HEK293 (cell line): ENCODE results near the gene DUS3L.

Experiments
- CTCF ChIA-PET: fragments of 350-600 bp; formaldehyde crosslinking; extraction: SDS; loops from one replicate; lab custom pipeline; 2021; ENCODE audit warnings: antibody characterized with exemption; lab: Yijun Ruan, JAX
- POLR2A ChIA-PET: fragments of 300-600 bp; formaldehyde crosslinking; extraction: SDS; loops from one replicate; lab custom pipeline; 2020; ENCODE audit warnings: antibody characterized with exemption, inconsistent platforms; lab: Yijun Ruan, JAX
- H3K27ac ChIP-seq: fragments of 200-500 bp; sonication (Bioruptor generic); 2 replicates; pipeline ENCODE4 v1.5.1; 2014; ENCODE audit warnings: low read depth, low read length, control low read depth, inconsistent platforms; ENCODE audit errors: extremely low read depth
- H3K36me3 ChIP-seq, 2 experiments: fragments of 200-500 bp in 1 of 2; sonication (Bioruptor generic) in 1 of 2; 1 replicate in 1 of 2; 2 replicates in 1 of 2; pipeline ENCODE4 v1.5.1; 2014 to 2017; ENCODE audit warnings: inconsistent platforms in 2 of 2, low read length in 2 of 2; ENCODE audit not compliant: control insufficient read depth in 2 of 2, insufficient read depth in 1 of 2
- H3K4me1 ChIP-seq: fragments of 200-500 bp; sonication (Bioruptor generic); 2 replicates; pipeline ENCODE4 v1.5.1; 2014; ENCODE audit warnings: mild to moderate bottlenecking, low read length, inconsistent platforms; ENCODE audit not compliant: control insufficient read depth, insufficient read depth
- H3K4me3 ChIP-seq: 2 replicates; pipeline ENCODE4 v1.5.1; 2011; ENCODE audit warnings: low read depth, mild to moderate bottlenecking, control low read depth, low read length, moderate library complexity
- H3K9me3 ChIP-seq: fragments of 200-500 bp; sonication (Bioruptor generic); 2 replicates; pipeline ENCODE4 v1.5.1; 2014; ENCODE audit warnings: low read depth, low read length, inconsistent platforms; ENCODE audit not compliant: control insufficient read depth, insufficient read depth
- EGR2 ChIP-seq: fragments of 450-650 bp; formaldehyde crosslinking; IDR thresholded peaks from 2 replicates; pipeline ENCODE4 v1.5.1; 2016; ENCODE audit warnings: low read depth, missing biosample characterization, missing genetic modification characterization
- HOXC10 ChIP-seq: sonication (generic); formaldehyde crosslinking; IDR thresholded peaks from 2 replicates; pipeline ENCODE4 v1.8.1; 2023; ENCODE audit warnings: mild to moderate bottlenecking, missing genetic modification reagents
- PRDM4 ChIP-seq: fragments of 450-650 bp; formaldehyde crosslinking; IDR thresholded peaks from 2 replicates; pipeline ENCODE4 v1.5.1; 2017; ENCODE audit warnings: missing biosample characterization, missing genetic modification characterization
- REPIN1 ChIP-seq: fragments of 450-650 bp; formaldehyde crosslinking; IDR thresholded peaks from 2 replicates; pipeline ENCODE4 v1.5.1; 2017; ENCODE audit warnings: missing biosample characterization, missing genetic modification characterization, low read depth
- ZBTB48 ChIP-seq: fragments of 450-650 bp; formaldehyde crosslinking; IDR thresholded peaks from 2 replicates; pipeline ENCODE4 v1.5.1; 2016; ENCODE audit warnings: missing biosample characterization, missing genetic modification characterization
- ZBTB8A ChIP-seq: fragments of 450-650 bp; formaldehyde crosslinking; IDR thresholded peaks from 2 replicates; pipeline ENCODE4 v1.5.1; 2016; ENCODE audit warnings: missing biosample characterization, missing genetic modification characterization
- ZFHX2 ChIP-seq: fragments of 450-650 bp; formaldehyde crosslinking; conservative IDR thresholded peaks from 2 replicates; pipeline ENCODE4 v1.5.1; 2016; ENCODE audit warnings: missing biosample characterization, missing genetic modification characterization
- ZNF121 ChIP-seq: fragments of 450-650 bp; formaldehyde crosslinking; IDR thresholded peaks from 2 replicates; pipeline ENCODE4 v1.5.1; 2016; ENCODE audit warnings: missing biosample characterization, missing genetic modification characterization
- ZNF274 ChIP-seq, 2 experiments: fragments of 200-500 bp in 1 of 2; fragments of 450-650 bp in 1 of 2; sonication (Bioruptor generic) in 1 of 2; formaldehyde crosslinking in 1 of 2; IDR thresholded peaks; 2 replicates each; pipeline versions ENCODE4 v1.5.1 to v1.6.1; 2014 to 2016; ENCODE audit warnings: borderline replicate concordance in 1 of 2, inconsistent platforms in 1 of 2, low read length in 1 of 2, missing biosample characterization in 1 of 2, missing genetic modification characterization in 1 of 2
- ZNF302 ChIP-seq: fragments of 450-650 bp; formaldehyde crosslinking; IDR thresholded peaks from 2 replicates; pipeline ENCODE4 v1.5.1; 2016; ENCODE audit warnings: missing biosample characterization, missing genetic modification characterization, low read depth
- ZNF341 ChIP-seq: fragments of 450-650 bp; formaldehyde crosslinking; IDR thresholded peaks from 2 replicates; pipeline ENCODE4; 2016; ENCODE audit warnings: low read depth, missing biosample characterization, missing genetic modification characterization
- ZNF362 ChIP-seq: fragments of 450-650 bp; formaldehyde crosslinking; IDR thresholded peaks from 2 replicates; pipeline ENCODE4 v1.5.1; 2016; ENCODE audit warnings: missing biosample characterization, missing genetic modification characterization
- ZNF433 ChIP-seq: fragments of 450-650 bp; formaldehyde crosslinking; IDR thresholded peaks from 2 replicates; pipeline ENCODE4 v1.5.1; 2016; ENCODE audit warnings: missing biosample characterization, missing genetic modification characterization, low read depth
- ZNF585B ChIP-seq: fragments of 450-650 bp; formaldehyde crosslinking; IDR thresholded peaks from 2 replicates; pipeline ENCODE4 v1.5.1; 2016; ENCODE audit warnings: missing biosample characterization, missing genetic modification characterization
- ZNF621 ChIP-seq: fragments of 450-650 bp; formaldehyde crosslinking; IDR thresholded peaks from 2 replicates; pipeline ENCODE4 v1.5.1; 2017; ENCODE audit warnings: missing biosample characterization, missing genetic modification characterization
- ZNF707 ChIP-seq: fragments of 450-650 bp; formaldehyde crosslinking; IDR thresholded peaks from 2 replicates; pipeline ENCODE4 v1.5.1; 2016; ENCODE audit warnings: missing biosample characterization, missing genetic modification characterization
- ZNF747 ChIP-seq: fragments of 450-650 bp; formaldehyde crosslinking; IDR thresholded peaks from 2 replicates; pipeline ENCODE4 v1.5.1; 2016; ENCODE audit warnings: missing biosample characterization, missing genetic modification characterization

DUS3L gene

DNA sequence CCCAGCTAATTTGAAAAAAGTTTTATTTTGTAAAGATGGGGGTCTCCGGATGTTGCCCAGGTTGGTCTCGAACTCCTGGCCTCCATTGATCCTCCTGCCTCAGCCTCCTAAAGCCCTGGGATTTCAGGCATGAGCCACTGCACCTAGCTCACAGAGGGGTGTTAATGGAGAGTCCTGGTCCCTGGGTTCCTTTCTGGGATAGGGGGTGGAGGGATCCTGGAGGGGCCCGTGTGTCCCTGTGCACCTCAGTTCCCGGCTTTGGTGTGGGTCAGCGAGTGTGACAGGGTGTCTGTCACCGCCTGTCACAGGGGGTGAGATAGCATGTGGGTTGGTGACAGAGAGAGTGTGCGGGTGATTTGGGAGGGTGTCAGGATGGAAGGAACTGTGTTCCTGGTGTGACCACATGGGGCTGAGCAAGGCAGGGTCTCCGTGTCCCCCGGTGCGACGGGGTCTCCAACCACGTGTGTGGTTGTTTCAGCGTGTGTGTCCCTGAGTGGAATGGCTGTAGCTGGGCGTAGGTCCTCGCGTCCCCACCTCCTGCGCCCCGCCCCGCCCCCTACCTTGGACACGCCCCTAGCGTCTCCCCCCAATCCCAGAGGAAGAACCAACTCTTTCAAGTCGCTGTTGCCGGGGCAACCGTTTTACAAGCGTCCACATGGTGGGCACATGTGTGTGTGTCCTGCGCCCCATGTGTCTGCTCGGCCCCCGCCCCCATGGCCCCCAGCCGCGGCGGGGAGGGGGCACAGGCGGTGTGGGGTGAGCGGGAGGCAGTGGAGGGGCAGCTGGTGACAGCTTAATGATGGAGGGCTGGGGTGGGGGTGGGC lies 11.0 kb upstream of the DUS3L start (continued):
- no peak for TF ChIP-seq ZNF362 (tag by site-specific recombination)

DNA sequence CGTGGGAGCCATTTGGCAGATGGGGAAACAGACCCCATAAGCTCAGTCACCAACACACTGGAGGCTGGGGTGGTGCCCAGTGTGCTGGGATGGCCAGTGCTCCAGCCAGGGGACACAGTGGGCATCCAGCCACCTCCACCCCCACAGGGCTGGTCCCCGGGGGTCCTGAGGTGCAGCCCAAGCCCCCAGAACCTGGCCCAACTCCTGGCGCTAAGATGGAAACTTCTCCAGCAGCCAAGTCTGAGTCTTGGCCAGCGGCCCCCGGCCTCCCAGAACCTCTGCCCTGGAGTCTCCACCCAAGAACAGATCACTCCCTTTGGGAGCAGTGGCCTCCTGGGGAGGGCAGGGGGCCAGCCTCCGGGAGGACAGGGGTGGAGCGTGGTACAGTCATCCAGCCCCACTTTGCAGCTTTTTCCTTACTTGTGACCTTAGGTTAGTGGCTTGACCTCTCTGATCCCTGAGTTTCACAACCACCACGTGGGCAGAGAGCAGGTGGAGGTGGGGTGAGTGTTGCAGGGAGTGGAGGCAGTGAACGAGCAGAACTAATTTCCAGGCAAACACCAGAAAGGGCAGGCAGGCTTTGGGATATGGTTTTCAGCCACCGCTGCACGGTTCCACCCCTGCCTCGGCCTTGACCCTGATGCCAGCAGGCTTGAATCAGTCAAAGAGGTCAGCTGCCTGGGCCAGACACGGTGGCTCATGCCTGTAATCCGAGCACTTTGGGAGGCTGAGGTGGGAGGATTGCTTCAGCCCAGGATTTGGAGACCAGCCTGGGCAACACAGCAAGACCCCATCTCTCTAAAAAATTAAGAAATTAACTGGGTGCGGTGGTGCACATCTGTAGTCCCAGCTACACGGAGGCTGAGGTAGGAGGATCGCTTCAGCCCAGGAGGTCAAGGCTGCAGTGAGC lies 9.7 kb upstream of the DUS3L start:
- no peaks in the 10 kb centered on the region for H3K36me3 ChIP-seq
- CTCF ChIA-PET, result interaction anchor here (0.7 to 1.4 kb wide), 3 partner anchors 114 to 248 kb away, joined by 4 read pairs; no protein-coding TSS in a partner anchor
- no peaks in the 10 kb centered on the region for H3K9me3 ChIP-seq
- POLR2A ChIA-PET, result no interaction called here
- H3K4me1 ChIP-seq, result peaks cover 3% of the 10 kb centered on the region; the same call in 1 of the 2 replicates
- H3K4me3 ChIP-seq, result no peak overlapping the region
- H3K27ac ChIP-seq, result no peak overlapping the region
- TF ChIP-seq ZNF362 (tag by site-specific recombination) (no peak), EGR2 (peak; percentile 62; the same call in 1 of the 2 replicates), ZNF341 (tag by site-specific recombination) (no peak), ZNF585B (no peak), ZNF302 (no peak), ZBTB48 (no peak), HOXC10 (CRISPR knock-in tag) (no peak), ZNF433 (tag by site-specific recombination) (no peak), ZNF707 (tag by site-specific recombination) (no peak), ZNF747 (no peak), ZBTB8A (tag by site-specific recombination) (no peak), ZNF121 (tag by site-specific recombination) (peak; percentile 96), ZNF274 (IDR thresholded peaks at IDR 0.05; ENCODE audit: low read length) (no peak), ZNF274 (tag by site-specific recombination; IDR thresholded peaks at IDR 0.05; ENCODE audit: borderline replicate concordance) (no peak), REPIN1 (tag by site-specific recombination) (no peak), ZFHX2 (tag by site-specific recombination) (peak; percentile 34; the same call in 1 of the 2 replicates), ZNF621 (tag by site-specific recombination) (no peak), PRDM4 (tag by site-specific recombination) (no peak)
